ENCODE data around the gene RAB11FIP4.

Gene RAB11FIP4

DNA sequence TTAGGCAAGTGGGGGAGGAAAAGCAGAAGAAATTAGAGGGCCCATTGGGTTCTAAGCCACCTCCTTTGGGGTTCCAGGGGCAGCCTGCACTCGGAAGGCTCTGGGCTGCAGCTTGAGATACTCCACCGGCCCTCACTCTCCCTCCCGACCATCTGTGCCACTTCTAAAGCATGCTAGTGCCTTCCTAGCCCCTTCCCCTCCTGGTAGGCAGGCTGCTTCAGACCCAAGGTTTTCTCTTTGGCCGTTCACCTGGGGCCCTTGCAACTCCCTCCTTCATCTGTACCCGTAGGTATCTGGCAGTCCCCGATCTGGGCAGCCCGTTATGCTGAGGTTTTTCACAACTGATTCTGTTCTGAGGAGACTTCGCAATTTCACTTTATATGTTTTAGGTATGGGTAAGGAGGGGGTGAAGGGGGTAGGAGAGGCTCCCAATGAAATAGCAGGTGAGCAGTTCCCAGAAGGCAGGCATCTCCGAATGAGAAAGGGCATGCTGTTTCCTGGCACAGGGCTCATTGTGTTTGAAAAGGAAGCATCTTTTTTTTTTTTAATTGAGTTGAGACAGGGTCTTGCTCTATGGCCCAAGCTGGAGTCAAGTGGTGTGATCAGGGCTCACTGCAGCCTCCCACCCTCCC, 98.7 kb downstream of the RAB11FIP4 start:
- peak overlapping the region; percentile 85; the same call in 1 of the 2 replicates for H3K27ac ChIP-seq

DNA sequence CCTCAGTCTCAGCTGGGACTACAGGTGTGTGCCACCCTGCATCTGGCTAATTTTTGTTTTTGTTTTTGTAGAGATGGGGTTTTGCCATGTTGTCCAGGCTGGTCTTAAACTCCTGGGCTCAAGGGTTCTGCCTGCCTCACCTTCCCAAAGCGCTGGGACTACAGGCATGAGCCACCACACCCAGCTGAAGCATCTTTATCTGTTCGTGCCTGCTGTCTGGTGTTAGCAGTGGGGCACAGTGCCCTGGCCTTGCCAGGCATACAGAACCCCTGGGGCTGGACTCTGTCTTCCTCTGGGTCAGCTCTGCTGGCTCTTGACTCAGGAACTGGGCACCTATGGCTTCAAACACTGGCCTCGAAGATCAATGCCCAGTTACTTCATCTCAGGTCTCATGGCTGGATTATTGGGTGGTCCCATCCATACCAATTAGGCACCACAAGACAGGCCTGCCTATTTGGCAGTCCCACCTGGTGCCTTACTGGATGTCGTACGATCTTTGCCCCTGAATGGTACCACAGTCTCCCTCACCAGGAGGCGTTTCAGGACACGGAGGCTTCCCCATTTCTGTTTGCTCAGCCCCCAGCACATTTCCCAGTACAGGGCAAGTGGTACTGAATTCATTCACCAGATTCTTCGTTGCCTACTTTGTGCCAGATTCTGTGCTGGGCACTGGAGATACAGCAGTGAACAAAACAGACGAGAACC, 99.3 kb downstream of the RAB11FIP4 start:
- no peak overlapping the region; the same call in 1 of the 2 replicates for H3K27ac ChIP-seq
- TF ChIP-seq, protein P1, sequence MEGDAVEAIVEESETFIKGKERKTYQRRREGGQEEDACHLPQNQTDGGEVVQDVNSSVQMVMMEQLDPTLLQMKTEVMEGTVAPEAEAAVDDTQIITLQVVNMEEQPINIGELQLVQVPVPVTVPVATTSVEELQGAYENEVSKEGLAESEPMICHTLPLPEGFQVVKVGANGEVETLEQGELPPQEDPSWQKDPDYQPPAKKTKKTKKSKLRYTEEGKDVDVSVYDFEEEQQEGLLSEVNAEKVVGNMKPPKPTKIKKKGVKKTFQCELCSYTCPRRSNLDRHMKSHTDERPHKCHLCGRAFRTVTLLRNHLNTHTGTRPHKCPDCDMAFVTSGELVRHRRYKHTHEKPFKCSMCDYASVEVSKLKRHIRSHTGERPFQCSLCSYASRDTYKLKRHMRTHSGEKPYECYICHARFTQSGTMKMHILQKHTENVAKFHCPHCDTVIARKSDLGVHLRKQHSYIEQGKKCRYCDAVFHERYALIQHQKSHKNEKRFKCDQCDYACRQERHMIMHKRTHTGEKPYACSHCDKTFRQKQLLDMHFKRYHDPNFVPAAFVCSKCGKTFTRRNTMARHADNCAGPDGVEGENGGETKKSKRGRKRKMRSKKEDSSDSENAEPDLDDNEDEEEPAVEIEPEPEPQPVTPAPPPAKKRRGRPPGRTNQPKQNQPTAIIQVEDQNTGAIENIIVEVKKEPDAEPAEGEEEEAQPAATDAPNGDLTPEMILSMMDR (conservative IDR thresholded peaks at IDR 0.05), result no peak

More for the DNA sequence above, 98.7 kb downstream of the RAB11FIP4 start:
- TF ChIP-seq, protein P1 (conservative IDR thresholded peaks at IDR 0.05), result no peak

DNA sequence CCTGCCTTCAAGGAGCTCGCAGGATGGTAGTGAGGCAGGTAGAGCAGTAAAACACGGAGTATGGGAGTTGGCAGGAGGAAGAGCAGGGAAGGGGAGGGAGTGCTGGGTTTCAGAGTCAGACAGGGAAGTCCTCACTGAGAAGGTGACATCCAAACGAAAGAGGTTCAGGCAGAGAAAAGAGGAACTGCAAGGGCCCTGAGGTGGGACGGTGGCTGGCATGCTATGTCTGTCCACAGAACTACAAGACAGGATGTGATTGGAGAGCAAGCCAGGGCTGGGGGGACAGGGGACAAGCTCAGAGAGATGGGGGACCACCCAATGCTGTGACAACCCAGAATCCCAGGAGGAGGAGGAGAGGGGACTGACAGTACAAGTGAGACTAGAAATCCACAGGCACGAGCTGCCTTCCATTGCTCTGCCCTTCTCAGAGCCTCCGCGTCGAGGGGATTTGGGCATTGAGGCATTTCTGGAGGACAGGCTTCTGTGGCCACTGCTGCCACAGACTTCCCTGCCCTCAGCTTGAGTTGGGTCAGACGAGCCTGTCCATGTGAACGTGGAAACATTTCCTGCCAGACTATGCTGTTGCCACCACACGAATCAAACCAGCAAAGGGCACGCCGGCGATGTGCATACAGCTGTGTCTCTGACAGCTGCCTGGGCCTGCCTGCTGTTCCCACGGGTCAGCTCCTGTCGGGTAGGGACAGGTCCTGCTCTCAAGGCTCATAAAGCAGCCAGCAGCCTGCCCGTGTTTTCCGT, 100.1 kb downstream of the RAB11FIP4 start:
- no peak overlapping the region; the same call in 1 of the 2 replicates for H3K27ac ChIP-seq
- TF ChIP-seq, protein P1 (conservative IDR thresholded peaks at IDR 0.05), result no peak

DNA sequence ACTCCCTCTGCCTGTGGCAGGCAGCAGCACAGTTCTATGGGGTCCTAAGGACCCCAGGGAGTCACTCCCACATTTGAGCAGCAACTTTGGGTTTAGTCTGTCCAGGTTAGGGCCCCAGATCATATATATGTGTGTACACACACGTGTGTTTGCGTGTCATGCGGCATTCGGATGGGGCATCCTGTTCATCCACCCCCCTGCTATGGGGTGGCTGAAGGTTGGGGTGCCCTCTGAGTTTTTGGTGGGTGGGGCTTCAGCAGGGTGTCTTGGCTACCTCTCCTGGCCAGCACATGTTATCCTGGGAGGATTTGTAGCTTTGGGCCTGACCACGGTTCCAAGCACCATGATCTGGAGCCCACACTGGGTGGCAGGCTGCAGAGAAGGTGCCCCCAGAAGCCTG, 100.7 kb downstream of the RAB11FIP4 start:
- H3K27ac ChIP-seq, result no peak overlapping the region

DNA sequence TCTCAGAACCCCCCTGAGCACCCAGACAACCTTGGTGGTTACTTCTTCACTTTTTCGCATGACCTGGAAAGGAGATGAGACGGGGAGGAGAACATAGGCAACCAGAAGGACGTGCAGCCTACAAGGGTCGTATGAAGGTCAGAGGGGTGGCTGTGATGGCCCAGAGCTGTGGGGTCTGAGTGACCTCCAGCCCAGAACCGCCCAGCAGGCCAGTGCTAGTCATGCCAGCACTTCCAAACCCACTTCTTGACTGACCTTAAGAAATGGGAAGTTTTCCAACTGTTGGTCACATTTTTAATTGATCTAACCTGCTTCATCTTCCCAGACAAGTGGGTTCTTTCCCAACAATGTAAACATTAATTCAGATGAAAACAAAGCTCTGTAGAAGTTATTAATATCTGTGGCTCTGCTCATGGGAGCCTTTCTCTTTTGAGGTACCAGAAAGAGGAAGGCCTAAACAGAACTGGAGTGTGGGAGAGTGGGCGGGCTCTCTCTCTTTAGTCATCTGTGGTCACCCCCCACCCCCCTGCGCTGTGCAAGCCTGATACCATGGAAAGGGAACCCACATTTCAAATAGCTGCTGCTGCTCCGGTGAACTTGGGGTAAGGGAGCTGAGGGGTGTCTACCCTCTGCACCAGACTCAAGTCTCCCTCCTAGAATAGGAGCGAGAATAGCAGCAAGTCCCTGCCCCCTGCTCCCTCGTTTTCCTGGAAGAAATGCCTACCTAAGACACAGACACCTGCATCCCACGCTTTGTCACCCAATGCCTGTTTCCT, 101.6 kb downstream of the RAB11FIP4 start:
- H3K27ac ChIP-seq, result peak overlapping the region; percentile 57
- TF ChIP-seq, protein P1 (conservative IDR thresholded peaks at IDR 0.05), result no peak

More for the DNA sequence above, 100.7 kb downstream of the RAB11FIP4 start:
- TF ChIP-seq, protein P1 (conservative IDR thresholded peaks at IDR 0.05), result no peak

DNA sequence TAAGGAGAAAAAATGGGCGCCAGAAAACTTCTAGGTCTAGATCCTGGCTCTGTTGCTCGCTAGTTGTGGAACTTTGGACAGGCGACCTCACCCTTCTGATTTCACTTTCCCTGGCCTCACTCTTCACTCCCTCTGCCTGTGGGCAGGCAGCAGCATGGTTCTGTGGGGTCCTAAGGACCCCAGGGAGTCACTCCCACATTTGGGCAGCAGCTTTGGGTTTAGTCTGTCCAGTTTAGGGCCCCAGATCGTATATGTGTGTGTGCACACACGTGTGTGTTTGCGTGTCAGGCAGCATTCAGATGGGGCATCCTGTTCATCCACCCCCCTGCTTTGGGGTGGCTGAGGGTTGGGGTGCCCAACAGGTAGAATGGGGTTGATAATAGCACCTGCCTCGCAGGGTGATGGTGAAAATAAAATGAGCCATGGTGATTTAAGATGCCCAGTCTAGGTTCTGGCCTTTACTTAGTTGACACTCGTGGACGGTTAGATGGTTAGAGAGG, 102.2 kb downstream of the RAB11FIP4 start:
- H3K27ac ChIP-seq, result peak overlapping the region; percentile 57
- TF ChIP-seq, protein P1 (conservative IDR thresholded peaks at IDR 0.05), result no peak
